Suppressor macrophage (primary cell): ENCODE results near the gene XXYLT1.
"Not testable (repeated sequence)": the region's sequence is repeated elsewhere in the genome, so short reads cannot be mapped to it uniquely, and the experiment has no call there.

Experiments
- DNase-seq, 4 experiments: peaks; one replicate each; pipeline ENCODE4 v3.0.0-alpha.2; 2020 to 2022

The XXYLT1 gene

DNA sequence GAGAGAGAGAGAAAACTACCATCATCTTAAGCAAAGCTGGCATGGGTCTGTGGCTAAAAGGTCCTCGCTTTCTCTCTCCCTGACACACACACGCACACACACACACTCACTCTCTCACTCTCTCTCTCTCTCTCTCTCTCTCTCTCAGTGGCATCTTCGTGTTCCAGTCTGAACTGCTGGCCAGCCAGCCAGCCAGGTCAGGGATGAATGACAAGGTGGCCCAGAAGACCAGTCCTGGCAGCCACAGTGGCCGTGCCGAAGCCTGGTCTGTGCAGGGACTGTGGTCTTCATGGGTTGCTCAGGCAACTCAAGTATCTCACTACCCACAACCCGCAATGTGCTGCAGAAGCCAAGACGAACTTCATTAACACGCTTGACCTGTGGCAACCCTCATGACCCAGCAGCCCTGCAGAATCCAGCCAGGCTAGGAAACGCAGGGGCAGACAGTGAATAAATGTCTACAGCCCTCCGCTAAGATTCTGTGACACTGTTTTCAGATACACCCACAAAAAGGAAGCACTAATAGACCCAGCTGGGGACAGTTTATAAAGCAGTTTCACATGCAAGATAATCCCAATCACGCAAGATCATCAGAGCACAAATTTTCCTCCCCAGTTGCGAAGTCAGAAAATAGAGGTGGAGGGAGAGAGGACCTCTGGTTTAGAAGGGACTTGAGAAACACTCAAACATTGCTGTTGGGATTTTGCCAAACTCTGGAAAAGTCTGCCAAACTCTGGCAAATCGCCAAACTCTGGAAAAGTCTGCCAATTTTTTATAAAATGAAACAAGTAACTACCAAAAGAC, 66.4 kb downstream of the XXYLT1 start:
- DNase-seq = peak in 3 of 4 experiments; percentile 22 to 44 (median 31)

GRCh38 chr3:195203606-195204005, 67.4 kb downstream of the XXYLT1 start:
- no peak for DNase-seq

- DNase-seq = no peak
Measured at GRCh38 chr3:195201295-195201694, 69.7 kb downstream of the XXYLT1 start.

GRCh38 chr3:195200010-195200822, 70.7 kb downstream of the XXYLT1 start:
- DNase-seq = no peak

GRCh38 chr3:195198426-195199346, 72.3 kb downstream of the XXYLT1 start:
- DNase-seq = peak in 1 of 4 experiments; percentile 35

DNA sequence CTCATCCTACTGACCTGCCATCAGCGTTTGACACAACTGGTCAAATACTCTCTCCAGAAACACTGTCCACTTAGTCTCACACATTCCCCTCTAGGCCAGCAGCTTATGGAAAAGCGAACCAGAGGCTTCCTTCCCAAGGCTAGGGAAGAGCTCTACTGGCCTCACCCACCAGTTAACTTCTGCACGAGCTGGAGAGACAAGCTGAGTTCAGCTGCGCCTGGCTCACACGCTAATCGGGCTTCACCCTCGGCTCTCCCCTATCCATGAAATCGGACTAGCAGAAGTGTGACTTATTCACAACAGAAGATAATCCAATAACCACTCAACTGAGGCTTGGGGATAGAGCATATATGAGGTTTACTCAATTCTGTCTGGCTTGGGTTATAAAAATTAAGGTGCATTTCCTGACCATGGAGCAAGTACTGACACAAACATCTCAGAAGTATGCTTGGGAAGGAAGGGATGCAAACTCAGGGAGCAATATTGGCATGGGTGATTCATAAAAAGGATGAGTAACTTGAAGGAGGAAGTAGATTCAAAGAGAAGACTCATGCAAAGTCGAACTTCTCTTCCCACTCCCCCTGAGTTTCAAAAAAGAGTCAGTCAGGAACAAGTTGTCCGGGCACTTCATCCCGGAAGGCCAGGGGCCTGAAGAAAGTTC, 73.1 kb downstream of the XXYLT1 start:
- peak; percentile 53 to 82 (median 73) for DNase-seq

- DNase-seq = no peak
Measured at GRCh38 chr3:195196266-195196665, 74.7 kb downstream of the XXYLT1 start.

GRCh38 chr3:195195321-195196209, 75.4 kb downstream of the XXYLT1 start:
- DNase-seq = no peak

- DNase-seq = no peak
Measured at GRCh38 chr3:195194559-195195206, 76.3 kb downstream of the XXYLT1 start.

DNA sequence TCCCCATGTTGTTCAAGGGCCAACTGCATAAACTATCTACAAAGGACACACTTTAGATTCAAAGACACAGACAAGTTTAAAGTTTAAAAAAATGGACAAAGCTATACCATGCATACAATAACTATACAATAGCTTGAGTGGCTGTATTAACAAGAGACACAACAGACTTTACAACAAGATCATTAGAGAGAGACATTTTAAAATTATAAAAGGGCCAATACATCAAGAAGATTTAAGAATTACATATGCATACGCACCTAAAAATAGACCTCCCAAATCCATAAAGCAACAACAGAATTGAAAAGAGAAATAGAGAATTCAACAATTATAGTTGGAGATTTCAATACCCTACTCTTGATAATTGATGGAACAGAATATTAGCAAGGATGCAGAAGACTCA, 79.4 kb downstream of the XXYLT1 start:
- DNase-seq = no peak

DNA sequence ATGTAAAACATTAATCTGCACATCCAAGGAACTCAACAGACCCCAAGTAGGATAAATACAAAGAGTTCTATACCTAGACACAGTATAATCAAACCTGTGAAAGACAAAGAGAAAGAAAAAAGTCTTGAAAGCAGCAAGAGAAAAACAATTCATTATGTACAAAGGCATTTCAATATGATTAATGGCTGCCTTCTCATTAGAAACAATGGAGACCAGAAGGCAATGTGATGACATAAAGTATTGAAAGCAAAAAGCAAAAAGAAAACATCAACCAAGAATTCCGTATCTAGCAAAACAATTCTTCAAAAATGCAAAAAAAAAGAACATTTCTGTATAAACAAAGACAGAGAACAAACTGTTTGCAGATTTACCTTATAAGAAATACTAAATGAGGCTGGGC, 81.1 kb downstream of the XXYLT1 start:
- no peak for DNase-seq

- no peak for DNase-seq
Measured at GRCh38 chr3:195188426-195188927, 82.5 kb downstream of the XXYLT1 start.

DNA sequence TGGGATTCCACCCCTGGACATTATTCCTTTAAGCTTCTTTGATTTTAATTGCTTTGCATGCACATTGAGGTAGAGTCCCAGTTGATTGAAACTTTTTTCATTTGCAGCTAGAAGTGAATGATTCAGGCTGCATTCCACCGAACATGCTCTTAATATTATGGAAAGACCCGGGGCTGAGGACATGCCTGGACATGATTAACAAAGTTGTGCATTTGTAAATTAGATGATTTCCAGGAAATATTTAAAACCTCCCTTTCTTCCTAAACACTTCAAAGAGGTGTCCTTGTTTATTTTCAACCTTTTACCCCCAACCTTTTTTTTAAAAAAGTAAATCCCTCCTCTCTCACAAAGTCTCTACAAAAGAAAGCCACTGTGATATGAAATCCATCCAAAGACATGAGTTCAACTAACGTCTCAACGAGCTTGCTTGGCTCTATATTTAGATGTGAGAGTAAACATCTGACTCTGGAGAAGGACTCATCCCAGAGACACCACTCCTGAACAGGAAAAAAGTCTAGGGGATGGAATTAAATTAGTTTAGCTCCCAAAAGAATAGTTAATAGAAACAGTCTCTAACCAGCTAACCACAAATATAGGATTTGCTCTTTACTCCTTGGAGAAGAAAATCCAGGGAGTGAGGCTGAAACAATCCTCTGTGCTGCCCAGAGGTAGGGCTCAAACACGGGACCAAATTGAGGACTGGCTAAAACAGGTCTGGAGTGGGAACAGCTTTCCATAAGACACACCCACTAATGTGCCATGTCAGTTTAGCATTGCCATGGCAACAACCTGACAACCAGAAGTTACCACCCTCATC, 83.1 kb downstream of the XXYLT1 start:
- DNase-seq = no peak

GRCh38 chr3:195186710-195187047, 84.3 kb downstream of the XXYLT1 start:
- not testable (repeated sequence) for DNase-seq

DNA sequence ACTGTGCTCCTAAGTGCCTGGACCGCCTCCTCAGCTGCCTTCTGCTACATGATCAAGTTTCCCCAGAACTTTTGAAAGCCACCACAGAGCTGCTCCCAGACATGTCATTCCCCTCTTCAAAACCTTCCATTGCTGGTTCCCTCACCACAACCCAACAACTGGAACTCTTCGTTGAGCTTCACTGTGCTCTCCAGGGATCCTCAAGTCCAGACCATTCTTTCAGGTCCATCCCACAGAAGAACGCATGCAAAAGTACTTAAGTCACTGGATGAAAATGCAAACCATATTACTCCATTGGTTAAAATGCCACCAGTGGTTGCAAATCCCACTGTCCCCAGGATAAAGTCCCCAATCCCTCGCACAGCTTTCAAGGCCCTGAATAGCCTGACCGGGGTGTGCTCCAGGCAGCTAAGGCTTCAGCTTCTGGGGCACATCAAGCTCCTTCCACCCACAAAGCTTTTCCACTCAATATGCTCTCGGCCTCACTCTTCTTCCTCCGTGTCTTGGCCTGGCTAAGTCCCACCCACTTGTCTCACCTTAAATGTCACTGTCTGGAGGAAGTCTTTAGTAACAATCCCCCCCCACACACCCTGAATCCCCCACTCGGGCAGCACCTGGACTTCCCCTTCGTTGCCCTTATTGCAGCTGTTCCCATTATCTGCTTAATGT, 84.8 kb downstream of the XXYLT1 start:
- DNase-seq = no peak

DNA sequence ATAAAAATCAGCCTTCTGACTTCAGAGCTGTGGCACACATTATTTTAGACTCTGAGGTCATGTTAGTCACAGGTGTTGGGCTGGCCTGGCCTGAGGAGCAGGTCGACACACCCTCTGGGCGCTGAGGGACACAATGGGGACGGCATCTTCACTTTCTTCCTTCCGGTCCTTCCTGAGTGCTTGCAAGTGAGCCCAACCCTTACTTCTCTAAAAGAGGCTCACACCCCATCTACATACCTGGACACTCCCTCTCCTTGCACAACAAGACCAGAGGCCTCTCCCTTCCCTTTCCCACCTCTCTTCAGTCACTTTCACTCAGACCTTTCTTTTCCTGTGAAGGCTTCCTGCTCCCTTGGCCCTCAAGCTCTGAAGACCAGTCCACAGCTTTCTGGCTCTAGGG, 85.4 kb downstream of the XXYLT1 start:
- no peak for DNase-seq

DNA sequence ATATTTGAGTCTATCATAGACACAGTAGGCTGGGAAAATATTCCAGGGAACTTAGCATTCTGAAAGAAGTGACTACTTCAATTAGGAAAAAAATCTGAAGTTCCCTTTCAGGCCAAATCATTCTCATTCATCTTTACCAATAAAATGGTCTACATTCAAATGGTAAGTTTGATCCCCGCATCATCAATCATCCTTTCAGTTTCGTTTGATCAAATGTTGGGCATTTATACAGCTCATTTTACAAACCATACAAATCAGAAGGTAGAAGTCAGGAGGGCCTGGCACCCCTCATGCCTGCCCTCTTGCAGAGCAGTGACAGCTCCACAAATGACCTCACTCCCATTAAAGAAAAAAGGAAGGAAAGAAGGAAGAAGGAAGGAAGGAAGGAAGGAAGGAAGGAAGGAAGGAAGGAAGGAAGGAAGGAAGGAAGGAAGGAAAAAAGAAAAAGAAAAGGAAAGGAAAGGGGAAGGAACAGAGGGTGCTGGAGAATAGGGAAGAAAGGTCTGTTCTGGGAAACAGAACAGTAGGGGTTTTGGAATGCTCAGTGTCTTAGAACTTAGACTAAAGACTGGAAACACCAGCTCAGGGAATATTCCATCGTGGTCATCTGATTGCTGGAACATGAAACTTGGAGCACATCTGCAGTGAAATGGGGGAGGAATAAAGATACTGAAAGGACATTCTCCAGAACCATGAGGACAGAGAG, 86.1 kb downstream of the XXYLT1 start:
- no peak for DNase-seq

GRCh38 chr3:195183071-195183776, 87.7 kb downstream of the XXYLT1 start:
- DNase-seq = no peak
